HG03060 (cell line): ENCODE results near the gene VAV2.
"Not testable (repeated sequence)": the region's sequence is repeated elsewhere in the genome, so short reads cannot be mapped to it uniquely, and the experiment has no call there.

Source experiments
- ATAC-seq: cut with Tn5 transposase; IDR thresholded peaks from one replicate; pipeline ENCODE4 v1.9.1; 2021; ENCODE audit warnings: low read depth, moderate number of reproducible peaks; ENCODE audit not compliant: unreplicated experiment

The VAV2 gene

DNA sequence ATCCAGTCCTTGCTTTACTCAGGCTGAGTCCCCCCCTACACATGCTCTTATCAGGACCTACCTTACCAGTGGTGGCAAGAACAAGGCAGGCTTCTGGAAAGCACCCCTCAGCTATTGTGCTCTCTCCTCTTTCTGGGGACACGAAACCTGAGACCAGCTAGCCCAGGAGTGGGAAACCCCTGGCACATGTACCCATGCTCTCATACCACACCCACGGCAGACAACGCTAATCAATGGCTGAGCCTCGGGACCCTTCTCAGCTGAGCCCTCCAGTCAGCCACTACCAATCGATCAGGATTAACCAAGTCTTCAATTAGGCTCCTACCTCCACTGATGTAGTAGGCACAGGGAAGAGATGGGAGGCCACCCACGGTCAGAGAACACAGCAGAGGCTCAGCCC, 65.1 kb downstream of the VAV2 start:
- ATAC-seq: no peak

- ATAC-seq: no peak
Measured at GRCh38 chr9:133926165-133926856, 65.8 kb downstream of the VAV2 start.

- no peak for ATAC-seq
Measured at GRCh38 chr9:133924453-133924852, 67.7 kb downstream of the VAV2 start.

DNA sequence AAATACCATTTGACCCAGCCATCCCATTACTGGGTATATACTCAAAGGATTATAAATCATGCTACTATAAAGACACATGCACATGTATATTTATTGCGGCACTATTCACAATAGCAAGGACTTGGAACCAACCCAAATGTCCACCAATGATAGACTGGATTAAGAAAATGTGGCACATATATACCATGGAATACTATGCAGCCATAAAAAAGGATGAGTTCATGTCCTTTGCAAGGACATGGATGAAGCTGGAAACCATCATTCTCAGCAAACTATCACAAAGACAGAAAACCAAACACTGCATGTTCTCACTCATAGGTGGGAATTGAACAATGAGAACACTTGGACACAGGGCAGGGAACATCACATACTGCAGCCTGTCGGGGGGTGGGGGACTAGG, 68.5 kb downstream of the VAV2 start:
- ATAC-seq: not testable (repeated sequence)

GRCh38 chr9:133921866-133922265, 70.3 kb downstream of the VAV2 start:
- no peak for ATAC-seq

GRCh38 chr9:133920471-133920870, 71.7 kb downstream of the VAV2 start:
- ATAC-seq: no peak

DNA sequence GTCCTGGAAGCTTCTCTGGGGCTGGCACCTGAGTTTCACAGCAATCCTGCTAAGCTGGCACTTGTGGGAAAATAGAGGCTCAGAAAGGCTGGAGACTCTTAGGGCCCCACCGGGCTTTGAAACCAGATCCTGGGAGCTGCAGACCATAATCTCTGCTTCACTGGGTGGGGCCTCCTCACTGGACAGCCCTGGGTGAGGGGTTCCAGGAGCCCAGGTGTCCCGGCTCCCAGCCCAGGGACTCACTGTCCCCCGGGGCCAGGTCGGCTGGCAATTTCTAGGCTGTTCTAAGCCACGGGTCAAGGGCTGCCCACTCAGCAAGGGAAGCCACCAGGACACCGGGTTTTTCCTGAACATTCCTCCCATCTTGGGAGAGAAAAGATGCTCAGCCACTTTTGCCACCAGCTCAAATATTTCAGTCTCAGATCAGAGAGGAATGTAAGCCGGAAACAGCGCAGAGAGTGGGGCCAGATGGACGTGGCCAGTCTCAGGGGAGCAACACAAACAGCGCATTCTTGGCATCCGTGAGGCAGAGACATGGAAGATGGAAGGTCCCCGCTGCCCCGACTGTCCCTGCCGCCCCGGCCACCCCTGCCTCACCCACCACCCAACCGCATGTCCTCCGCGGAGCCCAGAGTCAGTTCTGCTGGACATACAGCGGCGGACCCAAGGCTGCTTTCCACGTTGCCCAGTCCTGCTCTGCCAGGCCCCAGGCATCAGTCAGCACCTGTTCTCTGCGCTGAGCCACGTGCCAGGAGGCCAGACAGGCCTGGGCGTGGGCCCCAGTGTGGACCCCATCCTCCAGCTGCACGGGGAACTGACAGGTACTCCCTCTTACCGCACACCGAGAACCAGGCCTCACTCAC, 72.6 kb downstream of the VAV2 start:
- ATAC-seq: no peak

DNA sequence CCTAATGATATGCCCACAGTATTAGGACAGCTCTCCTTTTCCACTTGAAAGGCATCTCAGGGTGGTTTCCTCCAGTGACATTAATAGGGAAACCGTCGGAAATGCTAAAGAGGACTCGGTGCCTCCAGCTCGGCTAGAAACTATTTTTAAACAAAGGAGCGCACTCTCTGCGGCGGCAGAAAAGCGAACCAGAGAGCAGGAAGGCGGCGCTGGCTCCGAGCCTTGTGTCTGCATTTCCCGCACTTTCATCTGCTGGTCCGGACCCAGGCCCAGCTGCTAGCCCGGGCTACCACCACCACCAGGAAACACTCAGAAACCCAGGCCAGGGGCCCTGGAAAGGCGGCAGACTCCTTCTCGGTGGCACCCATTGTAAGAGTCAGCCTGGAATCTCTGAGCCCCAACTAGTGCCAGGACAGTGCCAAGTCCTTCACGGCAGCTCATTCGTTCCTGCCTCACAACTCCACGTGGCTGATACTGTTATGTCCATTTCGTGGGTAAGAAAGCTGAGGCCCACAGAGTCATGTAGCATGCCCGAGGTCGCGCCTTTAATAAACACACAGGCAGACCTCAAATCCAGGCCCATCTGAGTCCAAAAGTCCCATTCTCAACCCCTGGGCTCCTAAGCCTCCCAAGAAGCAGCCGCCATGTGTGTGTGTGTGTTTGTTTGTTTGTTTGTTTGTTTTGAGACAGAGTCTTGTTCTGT, 73.9 kb downstream of the VAV2 start:
- ATAC-seq: no peak

- no peak for ATAC-seq
Measured at GRCh38 chr9:133917375-133917774, 74.7 kb downstream of the VAV2 start.

DNA sequence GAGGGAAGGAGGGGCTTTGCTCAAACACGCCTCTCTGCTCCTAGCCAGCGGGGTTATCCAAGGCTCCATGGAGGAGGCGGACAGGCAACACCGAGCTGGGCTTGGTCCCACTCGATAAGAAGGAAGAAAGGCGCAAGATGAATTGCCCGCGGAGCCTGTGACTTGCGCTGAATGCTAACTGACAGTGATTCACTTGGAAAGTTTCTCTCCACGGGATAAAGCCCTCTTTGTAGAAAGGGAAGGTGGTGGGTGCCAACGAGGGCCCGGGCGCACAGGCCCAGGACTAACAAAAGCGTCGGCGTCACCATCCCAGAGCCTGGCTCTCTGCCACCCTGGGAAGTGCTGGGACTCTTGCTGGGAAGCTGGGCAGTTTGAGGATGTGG, 76.0 kb downstream of the VAV2 start:
- ATAC-seq: no peak

DNA sequence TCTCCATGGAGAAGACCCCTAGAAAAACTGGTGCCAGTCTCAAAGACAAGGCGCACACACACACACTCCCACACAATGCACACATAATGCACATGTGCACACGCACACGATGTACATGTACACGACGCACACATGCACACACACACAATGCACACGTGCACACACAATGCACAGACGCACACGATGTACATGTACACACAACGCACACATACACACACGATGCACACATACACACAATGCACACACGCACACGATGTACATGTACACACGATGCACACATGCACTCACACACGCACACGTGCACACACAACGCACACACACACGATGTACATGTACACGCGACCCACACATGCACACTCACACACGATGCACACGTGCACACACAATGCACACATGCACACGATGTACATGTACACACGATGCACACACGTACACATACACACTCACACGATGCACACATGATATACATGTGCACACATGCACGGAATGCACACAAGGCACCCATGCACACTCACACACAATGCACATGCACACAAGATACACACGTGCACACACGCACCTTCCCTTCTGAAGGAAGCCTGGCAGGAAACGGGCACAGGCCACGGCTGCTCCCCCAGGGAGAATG, 76.5 kb downstream of the VAV2 start:
- no peak for ATAC-seq

GRCh38 chr9:133914442-133915342, 77.4 kb downstream of the VAV2 start:
- ATAC-seq: no peak

DNA sequence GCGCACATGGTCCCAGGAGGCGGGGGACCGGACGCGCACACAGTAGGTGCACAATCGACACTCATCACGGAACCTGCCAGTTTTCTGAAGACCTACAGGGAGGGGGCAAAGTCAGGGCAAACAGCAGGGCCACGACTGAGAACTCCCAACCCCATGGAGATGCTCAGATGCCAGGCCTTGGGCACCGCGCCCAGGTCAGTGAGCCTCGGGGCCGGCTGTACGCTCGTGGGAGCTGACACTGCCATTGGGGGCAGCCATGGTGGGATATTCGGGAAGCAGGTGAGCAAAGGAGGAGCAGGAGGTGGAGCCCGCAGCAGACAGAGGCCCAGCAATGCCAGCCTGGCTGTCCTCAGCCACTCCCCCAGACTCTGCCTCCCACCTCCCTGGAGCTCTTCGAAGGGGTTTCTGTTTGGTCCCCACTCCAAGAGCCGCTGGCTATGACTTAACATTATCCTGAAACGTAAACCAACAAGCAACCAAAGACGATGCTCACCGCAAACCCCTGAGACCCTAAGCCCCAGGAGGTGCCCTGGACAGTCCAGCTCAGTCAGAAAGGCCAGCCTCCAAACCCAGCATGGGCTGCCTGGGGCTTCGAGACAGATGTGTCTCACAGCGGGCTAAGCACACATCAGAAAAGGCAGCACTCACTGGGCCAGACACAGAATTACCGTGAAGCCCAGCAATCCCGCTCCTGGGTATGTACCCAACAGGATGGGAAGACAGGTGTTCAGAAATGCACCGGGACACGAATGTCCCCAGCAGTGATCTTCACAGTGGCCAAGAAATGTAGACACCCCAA, 78.4 kb downstream of the VAV2 start:
- ATAC-seq: no peak

- no peak for ATAC-seq
Measured at GRCh38 chr9:133910855-133911514, 81.1 kb downstream of the VAV2 start.

- no peak for ATAC-seq
Measured at GRCh38 chr9:133906932-133907910, 84.9 kb downstream of the VAV2 start.

DNA sequence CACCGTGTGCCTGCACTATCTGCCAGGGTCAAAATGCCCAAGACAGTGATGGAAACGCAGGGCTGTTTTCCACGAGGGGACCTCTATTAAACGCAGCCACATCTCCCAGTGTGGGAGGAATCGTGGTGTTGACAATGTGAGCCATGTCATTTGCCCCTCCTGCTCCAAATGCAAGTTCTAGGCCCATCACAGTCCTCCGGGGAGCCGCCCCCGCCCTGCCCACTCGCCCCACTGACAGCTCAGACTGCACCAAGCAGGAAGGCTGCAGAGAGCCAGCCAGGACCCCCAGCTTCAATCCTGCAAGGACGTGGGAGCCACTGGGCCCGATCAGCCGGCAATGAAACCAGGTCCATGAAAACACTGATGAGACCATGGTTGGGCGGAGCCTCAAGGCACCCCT, 85.9 kb downstream of the VAV2 start:
- no peak for ATAC-seq

GRCh38 chr9:133905493-133905892, 86.6 kb downstream of the VAV2 start:
- no peak for ATAC-seq
